Ovary (tissue), 9 donors: Measurements from ENCODE around the gene SLC25A47. TPM values are rescaled to one million over a fixed set of nuclear protein-coding genes. Genes with fewer than 3 reads are reported as not detected.

Experiments
- DNase-seq, 5 donors: peaks; one replicate each; pipeline ENCODE4 v3.0.0-alpha.2; 2019 to 2020
- H3K27ac ChIP-seq, 2 donors: fragments of 200-600 bp; one replicate each; pipeline versions ENCODE4 v1.5.1 to v1.8.0; 2019 to 2022
- H3K27me3 ChIP-seq: fragments of 200-600 bp; one replicate; pipeline ENCODE4 v1.8.0; 2022
- H3K36me3 ChIP-seq: fragments of 200-600 bp; sonication (generic); one replicate; pipeline ENCODE4 v1.5.1; 2019
- H3K4me1 ChIP-seq: one replicate; pipeline ENCODE4 v1.8.1; 2013; ENCODE audit warnings: mild to moderate bottlenecking, moderate library complexity; ENCODE audit not compliant: insufficient read depth
- H3K4me3 ChIP-seq: fragments of 200-600 bp; sonication (generic); one replicate; pipeline ENCODE4 v1.5.1; 2017
- H3K9me3 ChIP-seq, 2 donors: fragments of 200-600 bp in 1 of 2; sonication (generic) in 1 of 2; one replicate each; pipeline versions ENCODE4 v1.5.1 to v1.8.1; 2013 to 2019; ENCODE audit warnings: mild to moderate bottlenecking in 1 of 2, moderate library complexity in 1 of 2
- CTCF ChIP-seq, 3 donors: fragments of 450-650 bp in 2 of 3; fragments of 200-600 bp in 1 of 3; IDR thresholded peaks; one replicate each; pipeline versions ENCODE4 v1.5.1 to v1.8.0; 2016 to 2022; ENCODE audit warnings: antibody characterized with exemption in 3 of 3, mild to moderate bottlenecking in 1 of 3
- EP300 ChIP-seq: sonication (generic); formaldehyde crosslinking; IDR thresholded peaks from one replicate; pipeline ENCODE4 v1.6.1; 2017; ENCODE audit warnings: antibody characterized with exemption
- POLR2A ChIP-seq: fragments of 450-650 bp; IDR thresholded peaks from one replicate; pipeline ENCODE4 v1.6.1; 2017; ENCODE audit warnings: antibody characterized with exemption, mild to moderate bottlenecking, moderate library complexity
- whole genome bisulfite sequencing, 3 donors: extraction: QIAGEN DNeasy Blood & Tissue Kit in 1 of 3; methylation state at CpG; one replicate each; pipeline versions ENCODE4 v1.1.5 to v1.1.7; 2013 to 2017; 5-methylcytosine and 5-hydroxymethylcytosine counted together
- intact Hi-C, 4 donors: fragments of 100-400 bp; cut with DNase I; formaldehyde crosslinking; loops; one replicate each; pipeline versions ENCODE4 v1.11.0 to v1.15.1; 2022 to 2023
- polyA plus RNA-seq, 2 donors: library from polyadenylated mRNA; stranded (reverse); fragments of 200-250 nt in 1 of 2; fragments of 350-450 nt in 1 of 2; fragmentation: Illumina TruSeq in 1 of 2; extraction: RNeasy Lipid Tissue Mini Kit (QIAGEN cat#74804) in 1 of 2; gene quantifications; one replicate each; pipeline ENCODE4 v1.2.3, GENCODE V29; 2013 to 2014
- total RNA-seq, 7 donors: library from RNA; depleted of rRNA in 2 of 7; stranded (reverse); fragments of >200 nt in 2 of 7; fragmentation: NEBNext Ultra II Directional in 3 of 7; extraction: Animal tissue kit (Norgen Biotek cat#: 25700) in 3 of 7; gene quantifications; one replicate each; pipeline versions ENCODE4 v1.1.0 to v1.2.4, GENCODE V29; 2016 to 2023
- donor health status: DM: no; HTN: no; CAD: no; lungs with moderate emphysema.
- donor health status: DM: no; HTN: no; CAD: no.
- donor health status: Bipolar disorder and iron deficiency.
- donor health status: DM: yes; HTN: yes; CAD: no.
- donor health status: DM: no; HTN: no; CAD: no.
- donor health status: DM: yes; HTN: yes; CAD: no.

Gene SLC25A47
- total and polyA plus RNA-seq, 9 donors, result not detected

- intact Hi-C loops, result no loop called here
- Histone ChIP-seq H3K27me3 (no peaks in the 10 kb centered on the region), H3K4me1 (no peaks in the 10 kb centered on the region), H3K4me3 (no peak overlapping the region), H3K36me3 (no peaks in the 10 kb centered on the region), H3K27ac (no peak overlapping the region), H3K9me3 (no peaks in the 10 kb centered on the region)
- DNase-seq, result no peak
- WGBS, 3 donors, result 66 to 71% (median 70%) methylated on average over 1 of the region's 1 CpG
- no peak for TF ChIP-seq CTCF (IDR thresholded peaks at IDR 0.05)
- no peak for TF ChIP-seq EP300
- no peak for TF ChIP-seq POLR2A
Observed at GRCh38 chr14:100364403-100364802, 41.3 kb downstream of the SLC25A47 start.

- Histone ChIP-seq H3K27me3 (no peaks in the 10 kb centered on the region), H3K9me3 (no peaks in the 10 kb centered on the region), H3K4me3 (no peak overlapping the region), H3K4me1 (no peaks in the 10 kb centered on the region), H3K36me3 (no peaks in the 10 kb centered on the region), H3K27ac (no peak overlapping the region)
- intact Hi-C loops, result no loop called here
- no peak for DNase-seq
- 75 to 90% (median 78%) methylated on average over 7 of the region's 7 CpGs for WGBS, 3 donors
- TF ChIP-seq POLR2A (no peak), EP300 (no peak), CTCF (IDR thresholded peaks at IDR 0.05) (no peak)
Observed at GRCh38 chr14:100365741-100366140, 42.6 kb downstream of the SLC25A47 start.

GRCh38 chr14:100369019-100369418 lies 45.9 kb downstream of the SLC25A47 start:
- DNase-seq, result no peak
- Histone ChIP-seq H3K4me1 (no peaks in the 10 kb centered on the region), H3K4me3 (no peak overlapping the region), H3K27me3 (no peaks in the 10 kb centered on the region), H3K36me3 (no peaks in the 10 kb centered on the region), H3K27ac (no peak overlapping the region), H3K9me3 (no peaks in the 10 kb centered on the region)
- intact Hi-C loops, result no loop called here
- WGBS, 3 donors, result 91 to 94% (median 93%) methylated on average over 13 of the region's 13 CpGs
- TF ChIP-seq EP300 (no peak), CTCF (IDR thresholded peaks at IDR 0.05) (no peak), POLR2A (no peak)

- Histone ChIP-seq H3K4me1 (no peaks in the 10 kb centered on the region), H3K36me3 (no peaks in the 10 kb centered on the region), H3K4me3 (no peak overlapping the region), H3K27me3 (no peaks in the 10 kb centered on the region), H3K27ac (no peak overlapping the region), H3K9me3 (no peaks in the 10 kb centered on the region)
- DNase-seq, result no peak
- 95 to 96% (median 95%) methylated on average over 4 of the region's 4 CpGs for WGBS, 3 donors
- intact Hi-C loops, result loop anchor here in 2 of 4 donors (10.0 kb wide), 2 partner anchors 125 to 385 kb away; no protein-coding TSS in a partner anchor
- no peak for TF ChIP-seq CTCF (IDR thresholded peaks at IDR 0.05)
- TF ChIP-seq POLR2A, result no peak
- TF ChIP-seq EP300, result no peak
Observed at GRCh38 chr14:100370003-100370402, 46.9 kb downstream of the SLC25A47 start.
